Uterus (tissue), 4 donors: ENCODE results near the gene XBP1. TPM values are rescaled to one million over a fixed set of nuclear protein-coding genes. Genes with fewer than 3 reads are reported as not detected.

Experiments
- DNase-seq, 2 donors: peaks; one replicate each; pipeline ENCODE4 v3.0.0-alpha.2; 2019 to 2020
- H3K27ac ChIP-seq, 2 donors: fragments of 200-600 bp; sonication (generic); 1 replicate in 1 of 2; 2 replicates in 1 of 2; pipeline ENCODE4 v1.5.1; 2016 to 2018
- H3K27me3 ChIP-seq, 2 donors: fragments of 200-600 bp; sonication (generic); one replicate each; pipeline ENCODE4 v1.5.1; 2018 to 2019; ENCODE audit warnings: control low read depth in 1 of 2
- H3K36me3 ChIP-seq, 2 donors: fragments of 200-600 bp; sonication (generic); one replicate each; pipeline ENCODE4 v1.5.1; 2019; ENCODE audit warnings: control low read depth in 1 of 2
- H3K4me1 ChIP-seq, 2 donors: fragments of 200-600 bp; sonication (generic); one replicate each; pipeline ENCODE4 v1.5.1; 2018 to 2019; ENCODE audit warnings: control low read depth in 1 of 2
- H3K4me3 ChIP-seq, 2 donors: fragments of 200-600 bp; sonication (generic); 1 replicate in 1 of 2; 2 replicates in 1 of 2; pipeline ENCODE4 v1.5.1; 2018 to 2019; ENCODE audit warnings: mild to moderate bottlenecking in 1 of 2
- H3K9me3 ChIP-seq, 2 donors: fragments of 200-600 bp; sonication (generic); one replicate each; pipeline ENCODE4 v1.5.1; 2019; ENCODE audit warnings: control low read depth in 1 of 2
- CTCF ChIP-seq, 4 experiments: fragments of 200-600 bp in 2 of 4; fragments of 450-650 bp in 2 of 4; sonication (generic) in 2 of 4; IDR thresholded peaks; one replicate each; pipeline ENCODE4 v1.5.1; 2016 to 2019; ENCODE audit warnings: antibody characterized with exemption in 4 of 4, mild to moderate bottlenecking in 2 of 4, moderate library complexity in 1 of 4
- POLR2A ChIP-seq, 2 donors: fragments of 450-650 bp; IDR thresholded peaks; one replicate each; pipeline ENCODE4 v1.6.1; 2016; ENCODE audit warnings: antibody characterized with exemption in 2 of 2, mild to moderate bottlenecking in 1 of 2, moderate library complexity in 1 of 2
- intact Hi-C: fragments of 100-400 bp; cut with DNase I; formaldehyde crosslinking; loops from one replicate; pipeline ENCODE4 v1.15.1; 2023; ENCODE audit warnings: low total_unique reads
- total RNA-seq, 4 donors: library from RNA; depleted of rRNA in 3 of 4; stranded (reverse); fragments of >200 nt in 3 of 4; gene quantifications; one replicate each; pipeline versions ENCODE4 v1.1.0 to v1.2.4, GENCODE V29; 2014 to 2023
- donor health status: DM: yes; HTN: yes; CAD: no.

Gene XBP1
- total RNA-seq, 4 donors from 2014 or later: 64.0 to 231 (median 163) TPM

DNA sequence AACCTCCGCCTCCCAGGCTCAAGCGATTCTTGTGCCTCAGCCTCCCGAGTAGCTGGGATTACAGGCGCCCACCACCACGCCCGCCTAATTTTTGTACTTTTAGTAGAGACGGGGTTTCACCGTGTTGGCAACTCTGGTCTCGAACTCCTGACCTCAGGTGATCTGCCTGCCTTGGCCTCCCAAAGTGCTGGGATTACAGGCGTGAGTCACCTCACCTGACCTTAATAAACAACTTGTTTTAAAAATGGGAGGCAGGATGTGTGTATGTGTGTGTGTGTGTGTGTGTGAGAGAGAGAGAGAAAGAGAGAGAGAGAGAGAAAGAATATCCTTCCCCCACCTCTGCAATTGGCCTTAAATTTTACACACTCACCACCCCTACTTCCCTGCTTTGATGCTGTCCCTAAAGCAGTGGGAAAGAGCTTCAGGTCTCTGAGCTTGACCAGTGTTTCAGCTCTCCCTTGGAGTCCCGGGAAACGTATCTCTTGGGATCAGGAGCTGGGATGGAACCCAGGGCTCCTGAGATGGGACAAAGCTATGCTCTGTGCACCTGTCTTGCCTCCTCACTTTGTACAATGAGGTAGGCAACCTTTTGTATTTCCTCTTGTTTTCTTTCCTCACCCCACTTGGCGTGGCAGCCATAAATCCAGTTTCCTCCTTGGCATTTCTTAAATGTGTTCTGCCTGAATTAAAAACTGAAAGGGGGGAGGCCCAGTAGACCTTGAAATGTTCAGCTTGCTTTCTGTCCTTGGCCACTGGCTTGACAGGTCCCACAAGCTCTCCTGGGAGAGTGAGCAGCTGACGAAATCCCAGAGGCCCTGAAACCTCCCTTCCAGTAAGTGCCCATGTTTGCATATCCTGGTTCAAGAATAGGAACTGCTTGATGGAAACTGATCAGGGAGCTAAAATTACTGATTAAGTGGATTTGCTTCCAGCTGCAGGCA lies 17.8 kb upstream of the XBP1 start:
- intact Hi-C loops: no loop called here
- TF ChIP-seq POLR2A (IDR thresholded peaks at IDR 0.05) (no peak), CTCF (IDR thresholded peaks at IDR 0.05) (no peak)
- Histone ChIP-seq H3K36me3 (no peaks in the 10 kb centered on the region), H3K9me3 (no peaks in the 10 kb centered on the region), H3K27me3 (no peaks in the 10 kb centered on the region), H3K4me3 (no peak overlapping the region), H3K4me1 (no peaks in the 10 kb centered on the region), H3K27ac (peak overlapping the region; percentile 55 to 59)
- DNase-seq: no peak

DNA sequence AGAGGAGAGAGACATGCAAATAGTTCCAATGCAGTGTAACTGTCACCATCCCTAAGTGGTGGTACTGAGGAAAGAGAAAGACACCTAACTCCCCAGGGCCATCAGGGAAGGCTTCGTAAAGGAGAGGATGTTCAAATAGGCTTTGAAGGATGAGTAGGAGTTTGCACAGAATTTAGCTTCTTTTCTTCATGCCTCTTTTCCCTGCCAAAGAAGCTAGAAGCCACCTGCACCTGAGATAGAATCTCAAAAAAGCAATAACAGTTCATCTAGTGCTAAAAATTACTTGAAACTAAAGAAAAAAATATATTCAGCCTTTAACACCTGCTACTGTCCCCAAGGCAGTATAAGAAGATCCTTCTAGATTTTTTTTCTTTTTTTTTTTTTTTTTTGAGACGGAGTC lies 16.7 kb upstream of the XBP1 start:
- no peak overlapping the region for H3K4me3 ChIP-seq
- H3K4me1 ChIP-seq: peaks cover 0 to 3% of the 10 kb centered on the region in 2 donors
- H3K9me3 ChIP-seq: no peaks in the 10 kb centered on the region
- no peak overlapping the region for H3K27ac ChIP-seq
- no peak for TF ChIP-seq CTCF (IDR thresholded peaks at IDR 0.05)
- TF ChIP-seq POLR2A (IDR thresholded peaks at IDR 0.05): no peak
- DNase-seq: no peak
- H3K36me3 ChIP-seq: no peaks in the 10 kb centered on the region
- intact Hi-C loops: no loop called here
- no peaks in the 10 kb centered on the region for H3K27me3 ChIP-seq

GRCh38 chr22:28815729-28816128 lies 15.4 kb upstream of the XBP1 start:
- no peak overlapping the region for H3K27ac ChIP-seq
- H3K9me3 ChIP-seq: no peaks in the 10 kb centered on the region
- intact Hi-C loops: no loop called here
- H3K4me3 ChIP-seq: no peak overlapping the region
- no peaks in the 10 kb centered on the region for H3K27me3 ChIP-seq
- H3K4me1 ChIP-seq: peaks cover 0 to 3% of the 10 kb centered on the region in 2 donors
- no peaks in the 10 kb centered on the region for H3K36me3 ChIP-seq
- TF ChIP-seq CTCF (IDR thresholded peaks at IDR 0.05) (no peak), POLR2A (IDR thresholded peaks at IDR 0.05) (no peak)
- DNase-seq: no peak

- H3K36me3 ChIP-seq: no peaks in the 10 kb centered on the region
These were observed 14.7 kb upstream of the XBP1 start for GRCh38 chr22:28815111-28815510.

DNA sequence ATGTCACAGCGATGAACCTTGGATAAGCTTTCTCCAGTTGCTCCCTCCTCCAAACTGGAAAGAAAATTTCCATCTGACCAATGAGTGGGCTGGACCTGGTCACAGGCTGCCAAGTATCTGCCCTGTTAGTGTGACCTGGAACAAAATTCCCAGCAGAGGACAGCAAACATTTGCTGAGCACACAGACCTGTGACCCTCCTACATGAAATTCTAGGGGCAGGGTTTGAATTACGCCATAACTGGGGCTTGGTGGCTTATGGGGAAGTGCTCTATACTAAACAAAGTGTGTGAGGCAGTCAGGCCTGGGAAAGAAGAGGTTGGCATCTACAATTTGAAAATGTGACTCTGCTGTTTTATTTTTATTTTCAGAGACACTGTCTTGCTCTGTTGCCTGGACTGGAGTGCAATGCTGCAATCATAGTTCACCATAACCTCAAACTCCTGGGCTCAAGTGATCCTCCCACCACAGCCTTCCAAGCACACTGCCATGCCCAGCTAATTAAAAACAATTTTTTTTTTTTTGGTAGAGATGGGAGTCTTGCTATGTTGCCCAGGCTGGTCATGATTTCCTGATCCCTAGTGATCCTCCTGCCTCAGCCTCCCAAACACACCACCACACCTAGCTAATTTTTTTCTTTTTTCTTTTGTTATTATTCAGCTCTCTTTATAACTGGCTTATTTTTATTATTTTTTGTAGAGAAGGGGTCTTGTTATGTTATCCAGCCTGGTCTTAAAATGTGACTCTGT lies 13.6 kb upstream of the XBP1 start:
- Histone ChIP-seq H3K4me3 (no peak overlapping the region), H3K36me3 (no peaks in the 10 kb centered on the region), H3K27me3 (no peaks in the 10 kb centered on the region), H3K4me1 (peaks cover 0 to 3% of the 10 kb centered on the region in 2 donors), H3K9me3 (no peaks in the 10 kb centered on the region), H3K27ac (peak overlapping the region; percentile 61 to 82)
- TF ChIP-seq POLR2A (IDR thresholded peaks at IDR 0.05): no peak
- TF ChIP-seq CTCF (IDR thresholded peaks at IDR 0.05): no peak
- DNase-seq: peak; percentile 52 to 56
- intact Hi-C loops: no loop called here

More at GRCh38 chr22:28815111-28815510, 14.7 kb upstream of the XBP1 start:
- DNase-seq: no peak
- H3K27me3 ChIP-seq: no peaks in the 10 kb centered on the region
- intact Hi-C loops: no loop called here
- H3K9me3 ChIP-seq: no peaks in the 10 kb centered on the region
- peaks cover 0 to 3% of the 10 kb centered on the region in 2 donors for H3K4me1 ChIP-seq
- H3K4me3 ChIP-seq: no peak overlapping the region
- peak overlapping the region; percentile 61 to 82 for H3K27ac ChIP-seq
- no peak for TF ChIP-seq POLR2A (IDR thresholded peaks at IDR 0.05)
